Smooth muscle cell (in vitro differentiated cells): ENCODE data around the gene USH2A. TPM values are rescaled to one million over a fixed set of nuclear protein-coding genes. Genes with fewer than 3 reads are reported as not detected.

ENCODE experiments used
- DNase-seq: peaks from one replicate; lab custom pipeline; 2025; ENCODE audit not compliant: unreplicated experiment; lab: John Stamatoyannopoulos, UW
- H2AFZ ChIP-seq: fragments of 200-600 bp; sonication (generic); 2 replicates; pipeline ENCODE4 v1.6.0; 2016; ENCODE audit warnings: antibody characterized with exemption, low read depth, mild to moderate bottlenecking
- H3F3A ChIP-seq: fragments of 200-600 bp; sonication (generic); 2 replicates; pipeline ENCODE4 v1.6.0; 2017; ENCODE audit warnings: antibody characterized with exemption, low read depth
- H3K27ac ChIP-seq: fragments of 200-600 bp; sonication (generic); 2 replicates; pipeline ENCODE4 v1.5.1; 2016; ENCODE audit warnings: low read depth, mild to moderate bottlenecking
- H3K27me3 ChIP-seq: fragments of 200-600 bp; sonication (generic); 2 replicates; pipeline ENCODE4 v1.6.1; 2016; ENCODE audit warnings: low read depth, mild to moderate bottlenecking
- H3K36me3 ChIP-seq: fragments of 200-600 bp; sonication (generic); 2 replicates; pipeline ENCODE4 v1.5.1; 2016; ENCODE audit warnings: low read depth
- H3K4me1 ChIP-seq: fragments of 200-600 bp; sonication (generic); 2 replicates; pipeline ENCODE4 v1.5.1; 2016; ENCODE audit warnings: low read depth
- H3K4me2 ChIP-seq: fragments of 200-600 bp; sonication (generic); 2 replicates; pipeline ENCODE4 v1.6.0; 2016; ENCODE audit warnings: mild to moderate bottlenecking
- H3K4me3 ChIP-seq: fragments of 200-600 bp; sonication (generic); 2 replicates; pipeline ENCODE4 v1.5.1; 2016; ENCODE audit warnings: mild to moderate bottlenecking
- H3K79me2 ChIP-seq: fragments of 200-600 bp; sonication (generic); 2 replicates; pipeline ENCODE4 v1.6.0; 2016; ENCODE audit warnings: low read depth, mild to moderate bottlenecking
- H3K9ac ChIP-seq: fragments of 200-600 bp; sonication (generic); 2 replicates; pipeline ENCODE4 v1.6.0; 2016; ENCODE audit warnings: low read depth
- H3K9me3 ChIP-seq: fragments of 200-600 bp; sonication (generic); replicated peaks from 2 replicates; pipeline ENCODE4 v1.5.1; 2016; ENCODE audit warnings: low read depth
- H4K20me1 ChIP-seq: fragments of 200-600 bp; sonication (generic); 2 replicates; pipeline ENCODE4 v1.6.0; 2016; ENCODE audit warnings: low read depth
- CTCF ChIP-seq: fragments of 200-600 bp; sonication (generic); IDR thresholded peaks from 2 replicates; pipeline ENCODE4 v1.5.1; 2017; ENCODE audit warnings: borderline replicate concordance, mild to moderate bottlenecking, antibody characterized with exemption; ENCODE audit not compliant: insufficient read depth, poor library complexity, severe bottlenecking
- WGBS: methylation state at CpG from one replicate; pipeline ENCODE4 v1.1.7; 2016; ENCODE audit warnings: low lambda C conversion rate; 5-methylcytosine and 5-hydroxymethylcytosine counted together
- polyA plus RNA-seq: library from polyadenylated mRNA; unstranded; fragments of >200 nt; fragmentation: Nextera tagmentation; extraction: Ambion mirVana; gene quantifications from 2 replicates; pipeline ENCODE4 v1.2.1, GENCODE V29; 2016
- total RNA-seq: library from RNA; depleted of rRNA; stranded (reverse); fragments of >200 nt; gene quantifications from 2 replicates; pipeline ENCODE4 v1.2.3, GENCODE V29; 2014

USH2A gene
- total and polyA plus RNA-seq, 2 experiments from 2014 or later = under 0.01 TPM; not detected in 1

DNA sequence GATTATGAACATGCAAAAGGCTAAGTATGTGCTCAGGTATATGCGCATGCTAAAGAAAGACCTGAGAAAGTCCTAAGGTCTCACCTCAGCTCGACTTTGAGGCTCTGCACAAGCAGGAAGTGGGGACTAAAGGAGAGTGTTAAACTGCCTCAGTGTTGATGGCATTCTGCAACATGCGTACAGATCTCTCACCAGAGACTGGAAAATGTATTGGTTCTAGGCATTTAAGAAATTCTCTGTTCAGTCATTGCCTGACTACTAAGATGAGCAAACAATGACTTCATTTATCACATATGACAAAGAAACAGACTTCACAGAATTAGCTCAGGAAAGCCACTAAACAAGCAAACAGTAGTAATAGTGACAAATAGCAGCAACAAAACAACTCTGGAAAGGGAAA lies 90.8 kb downstream of the USH2A start:
- Histone ChIP-seq H2AFZ (no peak overlapping the region), H3K9me3 (peaks cover 3% of the 10 kb centered on the region), H3K4me2 (no peak overlapping the region), H3K4me3 (no peak overlapping the region), H3K36me3 (no peaks in the 10 kb centered on the region), H3K4me1 (no peaks in the 10 kb centered on the region), H3K79me2 (no peaks in the 10 kb centered on the region), H3F3A (no peaks in the 10 kb centered on the region), H4K20me1 (no peaks in the 10 kb centered on the region), H3K27me3 (no peaks in the 10 kb centered on the region), H3K9ac (no peak overlapping the region), H3K27ac (no peak overlapping the region)
- WGBS = 86% methylated on average over 3 of the region's 3 CpGs
- TF ChIP-seq CTCF = no peak
- no peak for DNase-seq

- no peak for TF ChIP-seq CTCF
- Histone ChIP-seq H3K9ac (no peak overlapping the region), H3K36me3 (no peaks in the 10 kb centered on the region), H3K27ac (no peak overlapping the region), H3K4me1 (no peaks in the 10 kb centered on the region), H4K20me1 (no peaks in the 10 kb centered on the region), H3K9me3 (peaks cover 3% of the 10 kb centered on the region), H3K27me3 (no peaks in the 10 kb centered on the region), H3K4me3 (no peak overlapping the region), H3F3A (no peaks in the 10 kb centered on the region), H2AFZ (no peak overlapping the region), H3K4me2 (no peak overlapping the region), H3K79me2 (no peaks in the 10 kb centered on the region)
- WGBS = 98% methylated on average over 2 of the region's 2 CpGs
- DNase-seq = no peak
Measured at GRCh38 chr1:216332003-216332402, 91.2 kb downstream of the USH2A start.

DNA sequence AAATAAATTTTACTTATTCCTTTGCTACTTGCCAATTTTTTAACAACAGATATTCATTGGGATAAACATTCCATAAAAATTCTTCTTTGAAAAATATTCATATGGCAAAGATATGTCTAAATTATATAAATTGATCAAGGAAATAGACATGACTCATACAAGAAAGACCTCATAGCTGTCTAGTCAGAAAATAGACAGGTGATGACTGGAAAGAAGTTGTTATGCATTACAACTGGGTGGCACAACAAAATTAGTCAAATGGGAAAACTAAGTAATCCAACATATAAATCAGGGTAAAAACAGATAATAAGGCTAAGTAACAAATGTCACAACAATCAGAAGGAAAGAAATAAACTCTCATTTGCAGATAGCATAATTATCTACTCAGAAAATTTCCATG lies 92.0 kb downstream of the USH2A start:
- Histone ChIP-seq H3K4me3 (no peak overlapping the region), H3K79me2 (no peaks in the 10 kb centered on the region), H4K20me1 (no peaks in the 10 kb centered on the region), H3F3A (no peaks in the 10 kb centered on the region), H3K27me3 (no peaks in the 10 kb centered on the region), H3K4me1 (no peaks in the 10 kb centered on the region), H2AFZ (no peak overlapping the region), H3K27ac (no peak overlapping the region), H3K9me3 (peaks cover 3% of the 10 kb centered on the region), H3K9ac (no peak overlapping the region), H3K36me3 (no peaks in the 10 kb centered on the region), H3K4me2 (no peak overlapping the region)
- no peak for TF ChIP-seq CTCF
- DNase-seq = no peak

DNA sequence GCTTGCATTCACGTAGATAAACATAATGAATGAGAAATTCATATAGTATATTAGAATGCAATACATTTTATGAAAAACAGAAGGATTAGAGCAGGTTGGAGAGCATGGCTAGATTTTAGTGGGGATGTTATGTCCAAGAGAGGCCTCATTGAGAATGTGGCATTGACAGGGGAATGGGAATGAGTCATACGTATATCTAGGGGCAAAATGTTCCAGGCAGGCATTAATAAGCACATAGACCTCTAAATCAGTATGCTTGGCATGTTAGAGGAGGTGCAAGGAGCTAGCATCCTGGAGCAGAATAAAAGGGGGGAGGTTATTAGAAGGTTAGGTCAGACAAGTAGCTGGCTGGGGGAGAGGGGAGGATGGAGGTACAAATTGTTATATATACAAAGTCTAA lies 93.0 kb downstream of the USH2A start:
- no peaks in the 10 kb centered on the region for H3K79me2 ChIP-seq
- H3K4me1 ChIP-seq = no peaks in the 10 kb centered on the region
- H3K4me2 ChIP-seq = no peak overlapping the region
- H3F3A ChIP-seq = no peaks in the 10 kb centered on the region
- H3K36me3 ChIP-seq = no peaks in the 10 kb centered on the region
- H3K27ac ChIP-seq = no peak overlapping the region
- peaks cover 3% of the 10 kb centered on the region for H3K9me3 ChIP-seq
- no peaks in the 10 kb centered on the region for H3K27me3 ChIP-seq
- H4K20me1 ChIP-seq = no peaks in the 10 kb centered on the region
- H3K9ac ChIP-seq = no peak overlapping the region
- H2AFZ ChIP-seq = no peak overlapping the region
- H3K4me3 ChIP-seq = no peak overlapping the region
- DNase-seq = no peak
- WGBS = 88% methylated on average over 2 of the region's 2 CpGs
- TF ChIP-seq CTCF = no peak
